GM21723 (cell line): Measurements from ENCODE around the gene IL1RAPL2.

Experiments used
- ATAC-seq: cut with Tn5 transposase; IDR thresholded peaks from one replicate; pipeline ENCODE4 v1.9.1; 2021; ENCODE audit warnings: mild to moderate bottlenecking, moderate library complexity; ENCODE audit not compliant: unreplicated experiment

IL1RAPL2 gene

DNA sequence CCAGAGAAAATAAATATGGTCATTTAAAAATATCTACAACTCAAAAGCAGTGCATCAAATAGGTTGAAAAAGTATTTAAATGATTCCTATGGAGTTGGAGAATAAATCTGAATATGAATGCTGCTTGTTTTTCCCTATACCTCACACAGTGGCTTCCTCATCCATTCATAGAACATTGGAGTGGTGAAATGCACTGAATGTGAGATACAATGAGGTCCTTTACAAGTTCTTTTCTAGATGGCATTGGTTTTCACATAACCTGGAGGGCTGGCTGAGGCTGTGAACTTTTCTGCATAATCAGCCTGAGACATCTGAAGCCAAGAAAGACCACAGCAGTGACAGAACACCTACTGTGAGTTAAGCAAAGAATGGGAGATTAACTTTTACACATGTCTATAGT is 977.3 kb downstream of the IL1RAPL2 start:
- no peak for ATAC-seq

- ATAC-seq, result no peak
These were observed 984.2 kb downstream of the IL1RAPL2 start for GRCh38 chrX:105550043-105550663.

DNA sequence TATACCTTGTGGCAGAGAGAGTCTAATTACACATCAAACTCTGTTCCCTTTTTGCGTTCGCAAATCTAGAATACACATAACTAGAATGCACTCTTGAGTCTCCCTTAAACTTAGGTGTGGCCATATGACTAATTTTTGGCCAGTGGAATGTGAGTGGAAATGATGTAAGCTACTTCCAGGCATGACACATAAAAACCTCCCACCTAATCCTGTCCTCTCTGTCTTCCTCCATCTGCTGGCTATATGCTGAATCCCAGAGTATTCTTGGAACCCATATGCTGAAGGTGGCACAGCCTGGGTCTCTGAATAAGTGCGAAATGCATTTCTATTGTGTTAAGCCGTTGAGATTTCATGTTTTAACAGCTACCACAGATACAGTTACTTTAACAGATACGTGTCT is 986.4 kb downstream of the IL1RAPL2 start:
- ATAC-seq, result no peak

GRCh38 chrX:105553118-105553517 is 987.1 kb downstream of the IL1RAPL2 start:
- ATAC-seq, result no peak

- no peak for ATAC-seq
These were observed 998.5 kb downstream of the IL1RAPL2 start for GRCh38 chrX:105564501-105564900.

DNA sequence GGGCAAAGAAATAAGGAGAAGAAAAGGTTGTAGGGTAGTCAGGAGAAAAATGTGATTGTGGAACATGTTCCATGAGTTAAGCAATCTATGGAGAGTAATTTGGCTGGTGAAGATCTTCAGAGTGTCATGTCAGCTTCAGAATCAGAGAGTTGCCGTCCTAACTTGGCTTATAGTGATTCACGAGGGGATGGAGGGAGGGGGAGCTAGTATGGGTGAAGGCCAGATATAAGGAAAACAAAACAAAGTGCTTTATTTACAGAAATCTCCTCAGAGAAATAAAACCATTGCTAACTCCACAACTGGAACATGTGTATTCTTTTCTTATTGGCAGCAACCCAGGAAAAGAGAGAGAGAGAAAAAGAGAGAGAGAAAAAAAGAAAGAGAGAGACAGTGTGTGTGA is 999.9 kb downstream of the IL1RAPL2 start:
- no peak for ATAC-seq

GRCh38 chrX:105567082-105567481 is 1001.1 kb downstream of the IL1RAPL2 start:
- ATAC-seq, result no peak

GRCh38 chrX:105608745-105609144 is 1042.7 kb downstream of the IL1RAPL2 start:
- ATAC-seq, result no peak

DNA sequence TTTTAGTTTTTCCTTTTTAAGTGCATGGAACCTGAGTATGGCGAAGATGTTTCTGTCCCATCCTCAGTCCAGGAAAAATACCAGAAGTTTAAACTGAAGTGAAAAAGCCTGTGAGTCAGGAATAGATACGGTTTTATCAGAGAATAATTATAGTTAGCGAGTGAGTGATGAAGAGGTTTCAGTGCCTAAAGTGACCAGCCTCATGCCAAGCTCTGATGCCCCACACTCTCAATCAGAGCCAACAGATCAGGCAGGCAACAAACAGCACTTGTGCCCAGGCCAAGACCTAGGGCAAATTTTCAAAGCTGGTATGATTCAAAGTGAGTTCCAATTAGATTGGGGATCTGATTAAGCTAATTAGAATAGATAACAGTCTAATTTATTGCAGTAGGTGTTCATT is 1043.5 kb downstream of the IL1RAPL2 start:
- no peak for ATAC-seq

DNA sequence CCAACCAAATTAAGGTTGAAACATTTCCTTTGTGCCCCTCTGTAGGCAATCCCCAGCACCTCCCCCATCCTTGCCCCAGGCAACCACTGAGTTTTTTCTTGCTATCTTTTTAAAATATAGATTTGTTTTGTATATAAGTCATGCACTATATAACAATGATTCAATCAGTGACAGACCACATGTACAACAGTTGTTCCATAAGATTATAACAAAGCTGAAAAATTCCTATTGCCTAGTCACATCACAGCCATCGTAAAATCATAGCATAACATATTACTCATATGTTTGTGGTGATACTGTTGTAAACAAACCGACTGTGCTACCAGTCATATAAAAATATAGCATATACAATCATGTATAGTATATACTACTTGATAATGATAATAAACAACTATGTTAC is 1044.4 kb downstream of the IL1RAPL2 start:
- ATAC-seq, result no peak

GRCh38 chrX:105618393-105619101 is 1052.5 kb downstream of the IL1RAPL2 start:
- no peak for ATAC-seq

DNA sequence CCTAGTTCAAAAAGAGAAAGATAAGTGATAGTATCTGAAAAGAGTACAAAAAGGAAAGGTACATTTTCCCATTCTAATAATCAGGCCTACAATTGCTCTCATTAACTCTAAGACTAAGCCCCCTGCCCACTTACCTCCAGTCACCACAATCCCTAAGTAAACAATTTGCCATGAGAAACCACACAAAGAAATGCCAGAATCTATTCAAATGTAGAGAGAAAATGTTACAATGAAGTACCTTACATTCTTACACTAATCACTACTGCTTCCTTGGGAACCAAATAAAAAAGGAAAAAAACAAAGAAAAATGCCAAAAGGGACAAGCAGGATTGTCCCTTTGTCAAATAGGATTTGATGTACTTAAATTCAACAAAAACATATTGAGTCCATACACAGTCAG is 1068.2 kb downstream of the IL1RAPL2 start:
- ATAC-seq, result no peak

DNA sequence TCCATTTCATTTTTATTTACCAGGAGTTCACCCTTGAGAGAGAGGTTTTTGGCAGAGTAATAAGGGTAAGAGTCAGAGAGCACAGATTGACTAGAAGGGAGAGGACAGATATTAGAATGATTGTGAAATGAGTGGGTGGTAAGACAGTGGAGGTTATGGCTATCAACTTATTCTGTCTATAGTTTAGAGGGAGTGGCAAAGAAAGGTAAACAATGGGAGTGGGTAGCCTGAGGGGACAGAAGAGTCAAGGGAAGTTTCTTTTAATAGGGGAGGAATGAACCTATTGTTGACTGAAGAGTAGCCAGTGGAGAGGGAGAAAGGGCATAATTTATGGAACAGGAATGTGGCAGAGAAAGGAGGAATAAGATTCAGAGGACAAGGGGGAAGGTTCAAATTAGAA is 1069.8 kb downstream of the IL1RAPL2 start:
- no peak for ATAC-seq

DNA sequence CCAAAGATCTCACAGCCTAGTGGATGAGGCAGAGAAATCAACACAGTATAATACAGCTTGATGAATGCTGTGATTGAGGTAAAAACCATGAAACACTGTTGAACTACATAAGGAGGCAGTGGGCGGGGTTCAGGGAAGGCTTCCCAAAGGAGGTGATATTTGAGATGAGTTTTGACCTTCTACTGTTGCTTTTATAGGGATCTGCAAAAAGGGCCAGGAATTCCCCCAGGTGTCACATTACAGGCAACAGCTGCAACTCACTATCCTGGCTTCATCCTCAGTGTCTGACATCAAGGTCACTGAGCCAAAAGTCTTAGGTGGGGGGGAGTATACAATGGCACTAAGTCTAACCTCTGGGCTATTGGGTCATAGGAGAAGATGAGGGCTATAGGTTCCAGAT is 1070.7 kb downstream of the IL1RAPL2 start:
- ATAC-seq, result no peak

DNA sequence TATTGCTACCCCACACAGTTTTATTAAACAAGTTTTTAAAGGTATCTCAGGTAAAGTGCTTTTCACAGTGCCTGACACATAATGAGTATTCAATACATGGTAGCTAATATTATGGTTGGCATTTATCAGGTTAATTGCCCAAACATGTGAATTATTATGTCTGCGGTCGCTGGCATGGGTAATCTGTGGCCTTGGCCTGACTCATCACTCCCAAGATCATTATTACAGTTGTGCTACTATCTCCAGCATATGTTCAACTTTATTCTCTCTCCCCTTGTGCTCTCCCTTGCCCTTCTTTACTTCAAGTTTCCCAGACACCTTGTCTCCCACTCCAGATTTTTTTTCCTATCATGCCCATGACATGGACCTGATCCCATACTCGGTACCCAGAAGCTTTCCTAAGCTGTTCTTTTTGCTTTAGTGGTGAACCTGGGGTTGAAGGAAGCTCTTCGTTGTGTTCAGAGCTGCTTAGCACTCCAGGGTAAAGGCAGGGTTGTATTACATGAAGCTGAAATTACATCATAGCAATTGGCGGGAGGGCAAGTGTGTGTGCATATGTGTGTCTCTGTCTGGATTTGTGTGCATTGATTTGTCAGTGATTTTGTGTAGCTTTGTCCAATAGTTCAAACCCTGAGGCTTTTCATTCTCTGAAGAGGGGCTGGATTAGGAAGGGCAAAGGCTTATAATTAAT is 1079.8 kb downstream of the IL1RAPL2 start:
- ATAC-seq, result no peak

DNA sequence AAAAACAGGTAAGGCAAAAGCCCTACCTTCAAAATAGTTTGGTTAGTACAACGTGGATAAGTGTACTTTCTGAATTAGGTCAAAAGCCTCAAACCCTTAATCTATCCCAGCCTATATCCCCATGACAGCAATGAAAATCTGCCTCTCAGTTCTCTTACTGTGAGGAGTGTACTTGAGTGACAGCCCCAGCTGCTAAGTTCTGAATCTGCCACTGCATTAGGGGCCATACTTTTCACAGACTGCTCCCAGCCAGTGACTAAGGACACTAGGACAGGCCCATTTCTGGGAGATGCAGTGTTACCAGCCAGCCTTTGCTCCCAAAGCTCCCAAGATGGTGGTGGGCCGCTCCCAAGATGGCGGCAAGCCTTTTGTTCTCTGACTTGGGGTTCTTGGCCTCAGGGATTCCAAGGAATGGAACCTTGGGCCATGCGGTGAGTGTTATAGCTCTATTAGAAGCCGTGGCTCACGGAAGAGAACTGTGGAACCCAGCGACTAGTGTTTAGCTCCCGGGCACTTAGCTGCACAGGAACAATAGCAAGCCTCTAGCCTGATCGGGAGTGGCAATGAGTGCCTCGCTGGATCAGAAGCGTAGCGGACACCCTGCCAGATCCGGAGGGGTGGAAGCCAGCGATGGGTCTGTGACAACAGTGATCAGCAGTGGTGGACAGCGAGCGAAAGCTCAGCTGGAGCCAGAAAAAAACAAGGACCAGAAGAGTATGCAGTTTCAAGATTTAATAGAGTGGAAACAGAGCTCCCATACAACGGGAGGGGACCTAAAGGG is 1080.8 kb downstream of the IL1RAPL2 start:
- ATAC-seq, result no peak

GRCh38 chrX:105647749-105648148 is 1081.8 kb downstream of the IL1RAPL2 start:
- no peak for ATAC-seq

DNA sequence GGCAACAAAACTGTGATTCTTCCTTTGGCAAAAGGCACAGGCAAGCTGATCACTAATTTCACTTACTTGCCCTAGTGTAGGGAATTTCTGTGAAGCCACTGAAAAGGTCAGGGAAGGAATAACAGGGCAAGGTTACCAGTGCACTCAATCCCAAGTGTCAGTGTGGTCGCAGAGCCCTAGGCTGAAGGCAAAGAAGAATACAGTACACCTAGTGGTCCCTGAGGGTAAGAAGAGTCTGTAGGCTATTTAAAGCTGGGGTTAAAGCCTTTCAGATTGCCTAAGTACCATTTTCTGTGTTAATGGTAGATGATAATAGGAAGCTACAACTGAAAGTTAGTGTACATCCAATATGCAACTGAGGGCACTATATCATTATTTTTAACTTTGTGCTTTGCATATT is 1082.7 kb downstream of the IL1RAPL2 start:
- no peak for ATAC-seq

DNA sequence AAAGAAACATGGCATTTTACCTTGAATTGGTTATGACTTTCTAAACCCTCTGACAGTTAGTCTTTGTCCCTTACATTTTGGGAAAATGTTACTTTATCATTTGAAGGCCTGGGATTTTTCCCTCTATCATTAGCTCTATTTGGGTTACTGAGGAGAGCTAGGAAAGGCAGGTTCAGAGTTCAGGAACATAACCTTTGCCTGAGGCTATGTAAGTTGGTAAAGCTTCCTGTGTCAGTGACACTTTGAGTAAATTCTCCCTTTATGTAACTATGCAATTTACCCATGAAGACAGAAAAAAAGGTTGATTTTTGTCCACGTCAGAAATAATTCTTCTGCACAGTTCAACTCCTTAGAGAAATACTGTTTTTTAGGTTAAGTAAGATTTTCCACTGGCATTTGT is 1084.6 kb downstream of the IL1RAPL2 start:
- ATAC-seq, result no peak

DNA sequence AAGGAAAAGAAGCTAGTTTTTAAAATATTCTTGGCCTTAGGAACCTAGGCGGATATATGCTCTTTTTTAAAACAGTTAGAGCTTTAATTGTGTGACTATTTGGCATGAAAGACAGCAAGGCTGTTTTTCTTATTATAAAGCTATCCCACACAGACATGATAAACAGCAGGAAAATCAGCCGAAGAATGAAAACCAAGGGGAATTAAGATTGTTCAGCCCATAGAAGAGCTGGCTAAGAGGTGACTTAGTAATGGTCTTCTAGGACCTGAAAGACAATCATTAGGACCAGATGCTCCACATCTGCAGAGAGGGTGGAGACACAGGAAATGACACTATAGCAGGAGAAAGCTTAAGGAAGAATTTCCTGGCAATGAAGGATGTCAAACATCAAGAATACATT is 1085.0 kb downstream of the IL1RAPL2 start:
- no peak for ATAC-seq

- no peak for ATAC-seq
These were observed 1087.9 kb downstream of the IL1RAPL2 start for GRCh38 chrX:105653891-105654290.
